Osteocyte (in vitro differentiated cells): ENCODE data around the gene OCEL1. TPM values are rescaled to one million over a fixed set of nuclear protein-coding genes. Genes with fewer than 3 reads are reported as not detected.
A peak's percentile ranks its signal among the peaks of the same experiment; 100 is the strongest.

Experiments used
- DNase-seq: peaks from one replicate; pipeline ENCODE4 v3.0.0; 2021; ENCODE audit warnings: mixed read lengths; ENCODE audit not compliant: unreplicated experiment; ENCODE audit errors: extremely low spot score
- H3K27ac Mint-ChIP-seq: one replicate; pipeline ENCODE4 v1.8.0; 2021; ENCODE audit warnings: mild to moderate bottlenecking, mixed read lengths; ENCODE audit not compliant: unreplicated experiment
- H3K27me3 Mint-ChIP-seq: one replicate; pipeline ENCODE4 v1.8.0; 2021; ENCODE audit warnings: mixed read lengths; ENCODE audit not compliant: unreplicated experiment
- H3K36me3 Mint-ChIP-seq: one replicate; pipeline ENCODE4 v1.8.0; 2021; ENCODE audit warnings: mixed read lengths; ENCODE audit not compliant: unreplicated experiment
- H3K4me1 Mint-ChIP-seq: one replicate; pipeline ENCODE4 v1.8.0; 2021; ENCODE audit warnings: mixed read lengths; ENCODE audit not compliant: unreplicated experiment
- H3K4me3 Mint-ChIP-seq: one replicate; pipeline ENCODE4 v1.8.0; 2021; ENCODE audit warnings: mild to moderate bottlenecking, moderate library complexity, mixed read lengths; ENCODE audit not compliant: unreplicated experiment
- H3K9me3 Mint-ChIP-seq: one replicate; pipeline ENCODE4 v1.8.0; 2021; ENCODE audit warnings: mixed read lengths; ENCODE audit not compliant: unreplicated experiment
- CTCF ChIP-seq: fragments of 200-600 bp; sonication (generic); IDR thresholded peaks from 2 replicates; pipeline ENCODE4 v1.5.0; 2021; ENCODE audit warnings: antibody characterized with exemption, mild to moderate bottlenecking, moderate library complexity
- total RNA-seq: library from RNA; stranded (reverse); gene quantifications from 2 replicates; pipeline ENCODE4 v1.2.1, GENCODE V29; 2021

The OCEL1 gene
- total RNA-seq, 1 donor from 2014 or later: 28.5 TPM

GRCh38 chr19:17259934-17260333 is 33.9 kb downstream of the OCEL1 start:
- H3K4me3 Mint-ChIP-seq: no peak overlapping the region
- no peak overlapping the region for H3K27ac Mint-ChIP-seq
- peaks cover 4% of the 10 kb centered on the region for H3K27me3 Mint-ChIP-seq
- no peaks in the 10 kb centered on the region for H3K36me3 Mint-ChIP-seq
- no peak for TF ChIP-seq CTCF
- no peaks in the 10 kb centered on the region for H3K9me3 Mint-ChIP-seq
- no peak for DNase-seq
- peaks cover 5% of the 10 kb centered on the region for H3K4me1 Mint-ChIP-seq

- DNase-seq: peak; percentile 94
- peak; percentile 95 for TF ChIP-seq CTCF
- no peaks in the 10 kb centered on the region for H3K9me3 Mint-ChIP-seq
- no peaks in the 10 kb centered on the region for H3K36me3 Mint-ChIP-seq
- no peak overlapping the region for H3K4me3 Mint-ChIP-seq
- no peaks in the 10 kb centered on the region for H3K4me1 Mint-ChIP-seq
- H3K27ac Mint-ChIP-seq: no peak overlapping the region
- peaks cover 2% of the 10 kb centered on the region for H3K27me3 Mint-ChIP-seq
Observed at GRCh38 chr19:17260842-17261325, 34.9 kb downstream of the OCEL1 start.

GRCh38 chr19:17262557-17262956 is 36.5 kb downstream of the OCEL1 start:
- Mint-ChIP-seq H3K4me3 (no peak overlapping the region), H3K9me3 (no peaks in the 10 kb centered on the region), H3K27me3 (peaks cover 2% of the 10 kb centered on the region), H3K27ac (no peak overlapping the region), H3K4me1 (peaks cover 5% of the 10 kb centered on the region), H3K36me3 (no peaks in the 10 kb centered on the region)
- no peak for TF ChIP-seq CTCF
- DNase-seq: no peak

GRCh38 chr19:17263712-17264640 is 38.0 kb downstream of the OCEL1 start:
- no peak for TF ChIP-seq CTCF
- no peaks in the 10 kb centered on the region for H3K36me3 Mint-ChIP-seq
- H3K4me1 Mint-ChIP-seq: peaks cover 7% of the 10 kb centered on the region
- H3K9me3 Mint-ChIP-seq: no peaks in the 10 kb centered on the region
- DNase-seq: no peak
- H3K27ac Mint-ChIP-seq: no peak overlapping the region
- H3K27me3 Mint-ChIP-seq: peaks cover 2% of the 10 kb centered on the region
- no peak overlapping the region for H3K4me3 Mint-ChIP-seq

GRCh38 chr19:17264641-17264979 is 38.6 kb downstream of the OCEL1 start, which contains the start of gene USHBP1:
Gene USHBP1, minus strand, starts transcription at chr19:17264745. Its CDS starts 446 bp downstream, at chr19:17264299.
- H3K4me3 Mint-ChIP-seq: no peak within 1 kb of the TSS

More at GRCh38 chr19:17264641-17264979, 38.6 kb downstream of the OCEL1 start, which contains the start of gene USHBP1:
- H3K27ac Mint-ChIP-seq: no peak within 1 kb of the TSS
- no peak for DNase-seq
- no peak for TF ChIP-seq CTCF
- peaks cover 7% of the 10 kb centered on the region for H3K4me1 Mint-ChIP-seq
- H3K9me3 Mint-ChIP-seq: no peaks in the 10 kb centered on the region
- peaks cover 2% of the 10 kb centered on the region for H3K27me3 Mint-ChIP-seq
- H3K36me3 Mint-ChIP-seq: no peaks in the 10 kb centered on the region
